Karpas-422 (cell line): ENCODE measurements around the gene NOL4. TPM values are rescaled to one million over a fixed set of nuclear protein-coding genes. Genes with fewer than 3 reads are reported as not detected.
"Not testable (repeated sequence)": the region's sequence is repeated elsewhere in the genome, so short reads cannot be mapped to it uniquely, and the experiment has no call there.

Source experiments
- DNase-seq: peaks from one replicate; pipeline ENCODE4 v3.0.0-alpha.2; 2015
- H2AFZ ChIP-seq: fragments of 200-600 bp; sonication (generic); 2 replicates; pipeline ENCODE4 v1.6.1; 2014; ENCODE audit warnings: antibody characterized with exemption, low read length, mixed read lengths
- H3K27ac ChIP-seq: fragments of 200-600 bp; sonication (generic); 2 replicates; pipeline ENCODE4 v1.5.1; 2014; ENCODE audit warnings: mild to moderate bottlenecking, low read length, moderate library complexity
- H3K27me3 ChIP-seq: fragments of 200-600 bp; sonication (generic); 2 replicates; pipeline ENCODE4 v1.6.1; 2014; ENCODE audit warnings: low read length, mixed read lengths
- H3K36me3 ChIP-seq: fragments of 200-600 bp; sonication (generic); 2 replicates; pipeline ENCODE4 v1.6.1; 2014; ENCODE audit warnings: low read length, mixed read lengths; ENCODE audit not compliant: insufficient read depth
- H3K4me1 ChIP-seq: fragments of 200-600 bp; sonication (generic); 2 replicates; pipeline ENCODE4 v1.6.1; 2014; ENCODE audit warnings: mild to moderate bottlenecking, low read length, mixed read lengths
- H3K4me2 ChIP-seq: fragments of 200-600 bp; sonication (generic); 2 replicates; pipeline ENCODE4 v1.6.1; 2014; ENCODE audit warnings: low read length, low read depth, mild to moderate bottlenecking; ENCODE audit not compliant: poor library complexity, severe bottlenecking
- H3K4me3 ChIP-seq: fragments of 200-600 bp; sonication (generic); 2 replicates; pipeline ENCODE4 v1.5.1; 2014; ENCODE audit warnings: mild to moderate bottlenecking, antibody characterized with exemption, low read length, mixed read lengths
- H3K79me2 ChIP-seq: fragments of 200-600 bp; sonication (generic); 2 replicates; pipeline ENCODE4 v1.6.1; 2014; ENCODE audit warnings: mild to moderate bottlenecking, low read length, mixed read lengths
- H3K9ac ChIP-seq: fragments of 200-600 bp; sonication (generic); 2 replicates; pipeline ENCODE4 v1.6.0; 2014; ENCODE audit warnings: low read length
- H3K9me2 ChIP-seq: fragments of 200-600 bp; sonication (generic), shearing (Covaris generic); replicated peaks from 2 replicates; pipeline ENCODE4 v1.6.0; 2014; ENCODE audit warnings: mild to moderate bottlenecking, low read length, moderate library complexity; ENCODE audit not compliant: insufficient read depth
- H3K9me3 ChIP-seq: fragments of 300-700, 200-600 bp; sonication (generic); 2 replicates; pipeline ENCODE4 v1.6.1; 2014; ENCODE audit warnings: low read length, mixed read lengths
- H4K20me1 ChIP-seq: fragments of 200-600 bp; sonication (generic); 2 replicates; pipeline ENCODE4 v1.6.1; 2014; ENCODE audit warnings: mild to moderate bottlenecking, antibody characterized with exemption, low read length, low read depth; ENCODE audit not compliant: insufficient read depth
- total RNA-seq: library from RNA; depleted of rRNA; stranded (reverse); fragments of >200 nt; shearing (Covaris generic); gene quantifications from 2 replicates; pipeline ENCODE4 v1.2.3, GENCODE V29; 2014; ENCODE audit warnings: low replicate concordance

The NOL4 gene
- total RNA-seq, 1 experiment from 2014 or later: 18.5 TPM

DNA sequence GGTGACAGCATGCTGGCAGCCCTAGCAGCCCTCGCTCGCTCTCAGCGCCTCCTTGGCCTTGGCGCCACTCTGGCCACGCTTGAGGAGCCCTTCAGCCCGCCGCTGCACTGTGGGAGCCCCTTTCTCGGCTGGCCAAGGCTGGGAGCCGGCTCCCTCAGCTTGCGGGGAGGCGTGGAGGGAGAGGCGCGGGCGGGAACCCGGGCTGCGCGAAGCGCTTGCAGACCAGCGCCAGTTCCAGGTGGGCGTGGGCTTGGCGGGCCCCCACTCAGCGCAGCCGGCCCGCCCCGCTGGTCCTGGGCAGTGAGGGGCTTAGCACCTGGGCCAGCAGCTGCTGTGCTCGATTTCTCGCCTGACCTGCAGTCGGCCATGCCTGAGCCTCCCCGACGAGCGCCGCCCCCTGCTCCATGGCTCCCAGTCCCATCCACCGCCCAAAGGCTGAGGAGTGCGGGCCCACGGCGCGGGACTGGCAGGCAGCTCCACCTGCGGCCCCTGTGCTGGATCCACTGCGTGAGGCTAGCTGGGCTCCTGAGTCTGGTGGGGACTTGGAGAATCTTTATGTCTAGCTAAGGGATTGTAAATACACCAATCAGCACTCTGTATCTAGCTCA, 9.2 kb upstream of the NOL4 start:
- H4K20me1 ChIP-seq, H3K9ac ChIP-seq, H3K27ac ChIP-seq, DNase-seq, H3K36me3 ChIP-seq, H3K9me2 ChIP-seq, H2AFZ ChIP-seq, H3K79me2 ChIP-seq, H3K4me1 ChIP-seq, H3K27me3 ChIP-seq, H3K9me3 ChIP-seq, H3K4me3 ChIP-seq, H3K4me2 ChIP-seq: not testable (repeated sequence)

DNA sequence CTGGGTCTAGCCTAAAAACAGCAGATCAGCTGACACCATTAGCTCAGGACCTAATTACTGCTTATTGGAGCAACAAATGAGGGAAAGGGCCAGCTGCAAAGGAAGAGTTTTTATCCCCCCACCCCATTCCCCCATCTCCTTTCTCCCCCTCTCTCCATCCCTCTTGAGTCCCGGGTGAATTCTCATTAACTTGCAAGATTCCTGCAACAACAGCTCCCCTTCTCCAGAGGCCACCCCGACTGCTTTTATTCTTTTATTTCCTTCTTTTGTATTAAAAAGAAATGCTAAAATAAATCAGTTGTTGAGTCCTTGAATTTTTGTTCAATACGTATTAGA, 473 bp upstream of the NOL4 start:
- Histone ChIP-seq H3K4me2 (no peak overlapping the region), H4K20me1 (no peaks in the 10 kb centered on the region), H3K79me2 (no peaks in the 10 kb centered on the region), H3K27ac (no peak overlapping the region), H3K36me3 (no peaks in the 10 kb centered on the region), H3K4me1 (no peaks in the 10 kb centered on the region), H3K27me3 (no peaks in the 10 kb centered on the region), H3K9ac (no peak overlapping the region), H2AFZ (no peak overlapping the region), H3K4me3 (no peak overlapping the region), H3K9me2 (no peaks in the 10 kb centered on the region), H3K9me3 (no peaks in the 10 kb centered on the region)
- no peak for DNase-seq

DNA sequence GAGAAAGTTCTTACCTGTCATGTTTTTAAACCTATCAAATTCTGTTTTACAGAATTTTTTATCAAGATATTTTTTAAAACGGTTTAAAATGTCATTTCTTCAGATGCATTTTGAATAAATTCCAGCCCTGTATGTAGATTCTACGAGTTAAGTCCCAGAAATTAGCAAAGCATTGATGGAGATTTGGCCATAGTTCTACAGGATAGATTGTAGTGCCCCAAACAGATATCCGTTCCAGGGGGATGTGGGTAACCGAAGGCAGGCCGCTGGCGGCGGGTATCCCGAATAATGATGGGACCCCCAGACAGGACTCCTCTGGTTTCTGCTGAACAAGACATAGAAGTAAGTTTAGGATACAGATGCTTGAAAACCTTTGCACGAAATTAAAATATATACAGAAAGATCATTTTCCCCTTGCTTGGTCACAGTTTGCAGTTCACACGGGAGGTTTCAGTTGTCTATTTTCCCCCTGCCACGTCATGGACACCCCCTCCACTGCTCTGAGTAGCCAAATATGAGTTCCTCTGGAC, 755 bp downstream of the NOL4 start:
- DNase-seq: no peak
- Histone ChIP-seq H3K27ac (no peak overlapping the region), H3K27me3 (no peaks in the 10 kb centered on the region), H3K4me1 (no peaks in the 10 kb centered on the region), H3K4me2 (no peak overlapping the region), H3K36me3 (no peaks in the 10 kb centered on the region), H3K4me3 (no peak overlapping the region), H4K20me1 (no peaks in the 10 kb centered on the region), H2AFZ (no peak overlapping the region), H3K79me2 (no peaks in the 10 kb centered on the region), H3K9ac (no peak overlapping the region), H3K9me3 (no peaks in the 10 kb centered on the region), H3K9me2 (no peaks in the 10 kb centered on the region)

DNA sequence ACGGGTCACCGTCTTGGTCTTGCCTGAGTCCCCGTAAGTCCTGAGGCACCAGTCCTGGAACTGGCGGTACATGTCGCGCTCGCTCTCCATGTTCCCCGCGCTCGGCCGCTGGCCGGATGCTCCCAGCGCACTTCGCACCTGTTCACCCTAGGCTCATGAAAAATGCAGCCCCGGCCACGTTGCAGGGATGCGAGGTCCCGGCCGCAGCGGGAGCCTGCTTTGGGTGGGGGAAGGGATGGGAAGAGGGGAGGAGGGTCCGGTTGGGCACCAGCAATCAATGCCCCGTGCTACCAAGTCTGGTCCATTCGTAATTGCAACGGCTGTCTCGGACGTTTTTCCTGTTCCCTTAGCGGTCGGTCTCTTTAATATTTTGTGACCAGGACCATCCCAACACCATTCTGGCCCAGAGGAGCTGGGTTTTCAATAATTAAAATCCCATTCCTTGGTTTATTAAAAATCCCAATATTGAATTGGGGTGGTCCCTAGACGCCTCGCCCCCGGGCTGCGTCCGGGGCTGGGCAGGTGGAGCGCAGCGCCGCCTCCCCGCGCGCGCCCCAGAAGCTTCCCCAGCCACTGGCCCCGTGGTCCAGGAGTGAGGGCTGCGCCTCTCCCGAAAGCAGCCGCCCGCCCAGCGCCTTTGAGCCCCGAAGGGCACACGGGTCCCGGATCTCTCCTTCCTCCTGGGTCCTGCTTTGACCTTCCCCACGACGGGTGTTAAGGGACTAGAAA, 1.4 kb downstream of the NOL4 start:
- Histone ChIP-seq H3K9me3 (no peaks in the 10 kb centered on the region), H3K36me3 (no peaks in the 10 kb centered on the region), H3K4me1 (no peaks in the 10 kb centered on the region), H3K9me2 (no peaks in the 10 kb centered on the region), H3K79me2 (no peaks in the 10 kb centered on the region), H3K4me3 (no peak overlapping the region), H3K27ac (no peak overlapping the region), H2AFZ (no peak overlapping the region), H3K4me2 (no peak overlapping the region), H3K27me3 (no peaks in the 10 kb centered on the region), H3K9ac (no peak overlapping the region), H4K20me1 (no peaks in the 10 kb centered on the region)
- no peak for DNase-seq

DNA sequence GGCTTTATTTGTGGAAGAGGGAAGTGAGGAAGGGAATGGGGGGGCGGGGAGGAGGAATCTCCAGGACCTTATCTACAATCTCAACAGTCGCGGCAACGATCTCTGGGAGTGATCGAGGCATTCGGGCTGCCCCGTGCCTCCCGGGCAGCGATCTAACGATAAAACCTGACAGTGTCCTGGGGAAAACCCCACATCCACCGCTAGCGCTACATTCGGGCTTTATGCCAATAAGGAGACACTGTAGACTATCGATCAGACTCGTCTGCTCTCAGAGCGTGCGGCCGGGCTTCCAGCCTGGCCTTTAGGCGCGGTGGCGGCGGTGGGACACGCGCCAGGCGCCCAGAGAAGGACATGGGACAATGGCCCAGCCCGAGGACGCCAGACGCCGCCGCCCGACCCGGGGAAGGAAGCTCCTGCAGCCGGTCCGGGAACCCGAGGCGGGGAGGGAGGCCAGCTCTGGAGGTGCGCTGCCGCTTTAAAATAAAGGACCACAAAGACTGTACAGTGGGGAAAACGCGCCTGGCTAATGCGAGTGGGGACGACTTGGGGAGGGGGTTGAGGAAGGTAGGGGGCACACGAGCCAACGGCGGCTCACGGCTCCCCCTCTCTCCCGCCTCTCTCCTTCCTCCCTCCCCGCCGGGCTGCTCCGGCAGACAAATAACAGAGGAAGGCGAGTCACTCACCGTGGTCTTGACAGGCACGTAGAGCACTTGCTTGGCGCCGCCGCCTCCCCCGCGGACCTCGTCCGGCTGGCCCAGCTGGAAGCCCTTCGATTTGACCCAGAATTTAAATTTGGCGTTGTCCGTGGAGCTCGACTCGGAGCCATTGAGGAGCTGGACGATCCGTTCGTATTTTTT, 2.2 kb downstream of the NOL4 start:
- Histone ChIP-seq H3K4me2 (no peak overlapping the region), H3K9me2 (no peaks in the 10 kb centered on the region), H3K9me3 (no peaks in the 10 kb centered on the region), H3K36me3 (no peaks in the 10 kb centered on the region), H3K27me3 (no peaks in the 10 kb centered on the region), H3K9ac (no peak overlapping the region), H2AFZ (no peak overlapping the region), H3K27ac (no peak overlapping the region), H3K4me3 (no peak overlapping the region), H4K20me1 (no peaks in the 10 kb centered on the region), H3K4me1 (no peaks in the 10 kb centered on the region), H3K79me2 (no peaks in the 10 kb centered on the region)
- no peak for DNase-seq

DNA sequence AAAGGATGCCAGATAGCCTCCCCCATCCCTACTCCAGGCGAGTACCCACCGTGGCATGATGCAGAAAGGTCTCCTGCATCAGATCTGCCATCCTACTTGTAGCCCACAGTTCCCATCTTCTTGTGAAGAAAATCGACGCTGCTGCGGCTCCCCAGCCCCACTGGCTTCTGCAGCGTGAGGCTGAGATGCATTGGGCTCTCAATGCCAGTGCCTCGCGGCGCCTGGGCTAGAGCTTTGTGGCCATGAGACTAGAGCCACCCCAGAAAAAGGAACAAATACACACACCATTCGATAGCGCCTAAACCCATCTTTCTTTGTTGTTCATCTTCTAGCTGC, 2.8 kb downstream of the NOL4 start:
- Histone ChIP-seq H3K4me3 (no peak overlapping the region), H3K4me2 (no peak overlapping the region), H3K9me3 (no peaks in the 10 kb centered on the region), H3K4me1 (no peaks in the 10 kb centered on the region), H3K27ac (no peak overlapping the region), H3K27me3 (no peaks in the 10 kb centered on the region), H2AFZ (no peak overlapping the region), H3K36me3 (no peaks in the 10 kb centered on the region), H4K20me1 (no peaks in the 10 kb centered on the region), H3K79me2 (no peaks in the 10 kb centered on the region), H3K9ac (no peak overlapping the region), H3K9me2 (no peaks in the 10 kb centered on the region)
- DNase-seq: no peak

DNA sequence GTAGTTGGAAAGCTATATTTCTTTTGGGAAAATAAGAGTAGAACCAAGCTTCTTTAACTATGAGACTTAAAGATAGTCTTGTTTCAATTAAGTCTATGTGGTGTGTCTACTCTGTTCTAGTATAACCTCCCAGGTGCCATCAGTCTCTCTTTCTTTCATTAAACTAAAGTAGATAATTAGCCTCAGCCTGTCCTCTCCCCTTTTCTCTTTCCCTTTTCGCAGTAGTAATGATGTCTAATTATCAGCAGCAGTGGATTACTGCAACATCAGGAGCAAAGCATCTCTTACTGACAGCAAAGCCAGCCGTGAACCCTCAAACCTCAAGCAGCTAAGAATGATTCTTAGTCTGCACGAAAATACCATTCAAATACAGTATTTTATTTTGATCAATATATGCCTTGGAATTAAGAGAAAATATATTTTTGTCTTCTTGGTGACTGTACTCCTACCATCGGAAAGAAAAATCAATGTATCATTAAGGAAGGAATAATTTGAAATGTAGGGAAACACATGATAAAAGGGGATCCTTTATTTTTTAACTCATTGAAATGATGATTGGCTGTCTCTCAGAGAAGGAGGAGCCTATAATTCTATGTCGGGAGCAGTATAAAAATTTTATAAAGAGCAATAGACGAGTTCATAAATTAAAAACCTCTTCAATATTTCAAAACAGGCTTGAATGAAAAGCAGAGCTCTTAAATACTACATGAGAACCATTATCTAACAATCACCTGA, 4.5 kb downstream of the NOL4 start:
- H3K9me3 ChIP-seq: no peaks in the 10 kb centered on the region
- H2AFZ ChIP-seq: no peak overlapping the region
- no peak overlapping the region for H3K4me2 ChIP-seq
- no peak overlapping the region for H3K4me3 ChIP-seq
- no peak overlapping the region for H3K9ac ChIP-seq
- DNase-seq: no peak
- no peaks in the 10 kb centered on the region for H3K36me3 ChIP-seq
- H3K9me2 ChIP-seq: no peaks in the 10 kb centered on the region
- H3K79me2 ChIP-seq: no peaks in the 10 kb centered on the region
- H3K4me1 ChIP-seq: no peaks in the 10 kb centered on the region
- no peaks in the 10 kb centered on the region for H4K20me1 ChIP-seq
- no peaks in the 10 kb centered on the region for H3K27me3 ChIP-seq
- H3K27ac ChIP-seq: no peak overlapping the region

DNA sequence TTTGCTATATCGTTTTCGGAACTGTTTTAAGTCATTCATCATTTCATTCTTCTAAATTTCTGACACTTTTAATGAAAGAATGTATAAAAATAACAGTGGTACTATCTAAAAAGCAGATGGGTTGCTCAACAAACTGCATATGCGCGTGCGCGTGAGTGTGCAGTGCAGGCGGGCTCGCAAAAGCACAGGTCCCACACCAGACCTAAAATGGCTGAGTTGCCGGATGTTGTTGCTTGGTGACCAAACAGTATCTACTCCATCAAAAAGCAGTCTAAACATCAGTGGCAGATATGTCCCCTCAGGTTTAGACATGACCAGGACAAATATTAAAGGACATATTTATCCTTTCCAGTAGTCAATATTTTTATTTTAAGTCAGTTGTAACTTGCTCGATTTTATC, 5.1 kb downstream of the NOL4 start:
- Histone ChIP-seq H4K20me1 (no peaks in the 10 kb centered on the region), H3K9me3 (no peaks in the 10 kb centered on the region), H3K4me2 (no peak overlapping the region), H3K79me2 (no peaks in the 10 kb centered on the region), H3K4me1 (no peaks in the 10 kb centered on the region), H3K9me2 (no peaks in the 10 kb centered on the region), H3K9ac (no peak overlapping the region), H3K4me3 (no peak overlapping the region), H3K27ac (no peak overlapping the region), H3K36me3 (no peaks in the 10 kb centered on the region), H3K27me3 (no peaks in the 10 kb centered on the region), H2AFZ (no peak overlapping the region)
- DNase-seq: no peak
